ENCODE measurements around the gene NRN1.
"Not testable (repeated sequence)": the region's sequence is repeated elsewhere in the genome, so short reads cannot be mapped to it uniquely, and the experiment has no call there.

The NRN1 gene, protein sequence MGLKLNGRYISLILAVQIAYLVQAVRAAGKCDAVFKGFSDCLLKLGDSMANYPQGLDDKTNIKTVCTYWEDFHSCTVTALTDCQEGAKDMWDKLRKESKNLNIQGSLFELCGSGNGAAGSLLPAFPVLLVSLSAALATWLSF

DNA sequence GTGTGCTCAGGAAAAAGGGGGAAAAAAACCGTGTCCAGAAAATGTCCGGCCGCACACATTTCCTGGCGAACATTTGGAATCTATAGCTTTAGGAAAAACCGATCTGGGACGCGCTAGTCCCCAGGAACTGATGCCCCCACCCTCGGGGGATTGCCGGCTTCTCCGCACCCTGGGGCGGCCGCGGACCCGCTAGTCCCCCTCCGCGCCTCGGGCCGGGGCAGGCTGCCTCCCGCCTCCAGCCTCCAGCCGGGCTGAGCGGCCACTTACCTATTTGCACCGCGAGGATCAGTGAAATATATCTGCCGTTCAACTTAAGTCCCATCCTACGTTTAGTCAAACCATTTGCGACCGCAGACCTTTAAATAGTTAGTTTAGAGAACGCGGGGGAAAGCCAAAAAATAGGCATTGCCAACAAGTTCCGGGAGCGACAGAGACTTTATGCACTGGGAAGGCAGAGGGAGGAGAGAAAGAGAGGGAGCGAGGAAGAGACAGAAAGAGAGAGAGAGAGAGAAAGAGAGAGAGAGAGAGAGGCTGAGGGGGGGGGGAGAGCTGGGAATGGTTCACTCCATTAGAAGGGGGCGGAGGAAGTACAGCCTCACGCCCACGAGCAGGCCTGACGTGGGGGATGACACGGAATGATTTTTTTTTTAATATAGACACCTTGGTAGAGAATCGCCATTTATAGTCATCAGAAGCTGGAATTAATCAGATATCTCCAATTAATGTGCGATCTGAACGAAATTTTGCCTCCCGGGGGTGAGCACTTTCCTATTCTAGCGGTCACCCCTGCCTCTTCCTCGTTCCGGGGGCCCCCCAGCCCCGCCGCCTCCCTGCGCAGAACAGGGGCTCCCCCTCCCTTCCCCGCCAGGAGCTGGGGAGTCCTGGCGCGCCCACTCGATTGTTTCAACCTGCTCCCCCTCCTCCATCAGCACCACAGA is at the start of gene NRN1:
Gene NRN1, minus strand, starts transcription at position 498 of the 938 bp plus-strand sequence. Its CDS starts 176 bp downstream, at position 322.
- peak; percentile 58 to 68 for DNase-seq (ENCODE audit: low read depth in 2 of 2)

DNA sequence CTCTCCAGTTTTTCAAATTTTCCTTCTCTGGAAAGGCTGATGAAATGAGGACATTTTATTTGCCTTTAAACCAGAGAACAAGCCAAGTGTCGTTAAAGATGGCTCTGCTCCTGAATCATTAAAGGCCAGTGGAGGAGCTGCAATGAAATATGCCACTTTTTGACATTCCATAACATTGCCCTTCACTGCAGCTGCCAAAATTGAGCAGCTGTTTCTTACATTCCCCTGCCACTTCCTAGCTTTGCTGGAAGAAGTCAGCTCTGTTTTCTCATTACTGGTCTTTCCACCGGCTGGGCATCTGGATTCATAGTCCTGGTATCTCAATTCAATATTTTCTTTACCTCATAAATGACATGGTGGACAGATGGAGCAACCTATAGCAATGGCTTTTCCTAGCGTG is 45.5 kb upstream of the NRN1 start:
- no peak for DNase-seq (ENCODE audit: low read depth in 2 of 2)

DNA sequence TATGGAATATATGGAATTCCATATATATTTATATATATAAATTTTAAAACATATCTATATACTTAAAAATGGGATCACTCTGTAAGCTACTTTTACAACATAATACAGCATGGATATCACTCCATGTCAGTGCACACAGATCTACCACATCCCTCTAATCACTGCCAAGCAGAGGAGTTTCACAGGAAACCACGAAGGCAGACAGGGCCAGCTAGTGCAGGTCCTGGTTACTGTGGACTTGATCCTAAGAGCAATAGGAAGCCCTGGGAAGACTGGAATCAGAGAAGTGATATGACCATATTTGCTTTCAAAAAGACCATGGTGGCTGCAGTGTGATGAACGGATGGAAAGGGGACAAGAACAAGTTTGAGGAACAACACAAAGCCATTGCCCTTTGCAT is 40.0 kb upstream of the NRN1 start:
- no peak for DNase-seq (ENCODE audit: low read depth in 2 of 2)

DNA sequence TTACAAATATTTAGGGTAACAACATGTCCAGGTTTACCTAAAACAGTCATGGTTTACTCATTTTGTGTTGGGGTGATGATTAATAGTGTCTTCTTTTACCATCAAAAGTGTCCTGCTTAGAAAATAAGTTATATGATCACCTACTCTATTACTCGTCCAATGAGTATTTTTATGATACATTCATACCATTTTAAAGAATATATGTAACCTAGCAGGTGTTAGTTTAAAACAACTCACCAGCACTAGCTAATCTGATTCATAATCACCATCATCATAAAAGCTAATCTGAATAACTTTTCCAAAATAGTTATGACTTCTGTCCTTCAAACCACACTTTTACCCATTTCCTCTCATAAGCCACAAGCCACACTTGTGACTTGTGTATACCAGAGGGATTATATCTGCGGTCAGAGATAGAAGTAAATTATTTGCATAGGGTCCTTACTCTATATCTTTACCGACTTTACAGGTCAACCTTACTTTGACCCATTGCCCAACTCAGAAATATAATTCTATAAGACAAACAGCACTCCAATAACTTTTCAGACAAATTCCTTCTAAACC is 33.3 kb upstream of the NRN1 start:
- no peak for DNase-seq (ENCODE audit: low read depth in 2 of 2)

DNA sequence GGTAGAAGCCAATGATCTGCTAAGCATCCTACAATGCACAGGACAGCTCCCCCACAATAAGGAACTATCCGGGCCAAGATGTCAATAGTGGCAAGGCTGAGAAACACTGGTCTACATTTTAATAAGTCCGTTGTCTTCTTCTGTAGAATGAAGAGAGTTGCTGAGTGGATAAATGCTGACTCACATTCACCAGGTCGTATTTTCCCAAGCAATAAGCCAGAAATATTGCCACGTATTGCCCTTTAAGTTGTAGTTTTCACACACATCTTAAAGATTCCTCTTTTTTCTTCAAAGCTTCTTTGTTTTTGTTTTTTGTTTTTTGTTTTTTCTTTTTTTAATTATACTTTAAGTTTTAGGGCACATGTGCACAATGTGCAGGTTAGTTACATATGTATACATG is 30.5 kb upstream of the NRN1 start:
- DNase-seq (ENCODE audit: low read depth in 2 of 2): no peak

DNA sequence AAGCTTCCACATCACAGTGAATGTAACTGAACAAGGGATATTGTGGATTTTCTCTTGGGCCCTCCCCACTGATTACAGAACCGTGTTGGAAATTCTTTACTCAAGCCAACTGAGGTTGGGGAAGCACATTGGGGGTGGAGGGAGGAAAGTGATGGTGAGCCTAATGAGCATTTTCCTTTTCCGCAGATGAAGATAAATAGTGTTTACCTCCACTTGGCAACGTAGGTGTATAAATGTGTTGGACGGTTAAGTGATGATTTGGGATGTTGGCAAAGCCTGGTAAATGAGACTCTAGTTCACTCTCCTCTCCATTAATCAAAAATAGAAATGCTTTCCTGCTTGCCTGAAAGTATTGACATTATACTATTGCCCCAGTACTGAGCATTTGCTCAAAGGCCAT is 27.1 kb upstream of the NRN1 start:
- no peak for DNase-seq (ENCODE audit: low read depth in 2 of 2)

DNA sequence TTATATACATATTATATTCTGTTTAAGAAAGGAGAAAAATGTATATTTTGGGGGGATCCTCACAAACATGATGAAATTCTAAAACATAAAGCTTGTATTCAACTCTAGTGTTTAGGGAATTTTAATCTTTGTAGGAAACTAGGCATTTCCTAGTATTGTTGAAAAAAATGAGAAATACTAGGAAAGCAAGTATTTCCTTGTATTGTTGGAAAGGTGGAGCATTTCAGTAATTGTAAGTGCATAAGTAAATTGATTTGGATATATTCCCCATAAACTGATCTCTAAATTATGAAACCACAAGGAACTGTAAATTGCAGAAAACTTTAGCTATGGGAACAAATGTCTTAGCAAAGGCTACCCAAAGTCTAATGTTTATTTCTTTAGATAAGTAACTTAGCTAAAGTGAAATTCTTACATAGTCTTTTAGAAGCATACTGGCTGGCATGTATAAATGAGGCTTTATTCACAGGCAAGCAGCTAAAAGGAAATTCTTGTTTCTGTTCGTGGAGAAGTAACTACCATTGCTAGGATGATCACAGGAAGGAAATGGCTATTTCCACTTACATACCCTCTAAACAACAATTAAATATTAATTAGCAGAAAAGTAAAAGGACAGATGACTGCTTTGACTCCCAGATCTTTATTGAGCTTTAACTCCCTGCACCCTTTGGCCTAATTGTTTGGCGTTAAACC is 19.9 kb upstream of the NRN1 start:
- DNase-seq (ENCODE audit: low read depth in 2 of 2): no peak

DNA sequence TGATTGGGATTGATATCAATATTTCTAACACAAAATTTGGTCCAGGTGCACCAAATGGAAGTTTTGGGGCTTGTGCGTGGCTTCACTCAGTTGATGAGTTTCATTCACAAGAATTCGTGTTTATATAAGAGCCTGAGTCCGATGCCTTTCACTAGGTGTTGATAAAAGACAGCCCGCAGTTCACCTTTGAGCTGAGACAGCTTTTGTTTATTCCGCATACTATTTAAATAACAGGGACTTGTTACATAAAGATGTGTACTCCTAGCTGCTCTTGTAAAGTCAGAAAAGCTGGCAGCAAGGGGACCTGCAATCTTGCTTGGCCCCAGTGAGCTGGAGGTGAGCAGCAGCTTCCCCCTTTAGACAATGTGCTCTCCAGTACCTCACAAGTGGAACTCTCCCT is 19.0 kb upstream of the NRN1 start:
- DNase-seq (ENCODE audit: low read depth in 2 of 2): no peak

DNA sequence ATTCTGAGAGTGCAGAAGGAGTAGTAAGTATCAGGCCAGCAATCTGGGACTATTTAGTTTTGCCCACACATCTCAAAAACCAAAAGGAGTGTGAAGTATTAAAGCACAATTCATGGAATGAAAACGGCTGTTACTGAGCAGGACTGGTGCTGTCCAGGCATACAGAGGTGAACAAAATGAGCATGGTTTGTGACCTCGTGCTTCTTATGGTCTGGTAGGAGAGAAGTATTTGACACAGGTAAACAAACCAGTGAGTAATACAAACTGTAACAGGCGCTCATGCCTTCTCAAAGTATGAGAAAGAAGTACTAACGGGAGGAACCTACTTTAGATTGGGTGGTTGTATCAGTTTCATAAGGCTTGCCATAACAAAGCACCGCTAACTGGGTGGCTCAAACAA is 17.5 kb upstream of the NRN1 start:
- no peak for DNase-seq (ENCODE audit: low read depth in 2 of 2)

DNA sequence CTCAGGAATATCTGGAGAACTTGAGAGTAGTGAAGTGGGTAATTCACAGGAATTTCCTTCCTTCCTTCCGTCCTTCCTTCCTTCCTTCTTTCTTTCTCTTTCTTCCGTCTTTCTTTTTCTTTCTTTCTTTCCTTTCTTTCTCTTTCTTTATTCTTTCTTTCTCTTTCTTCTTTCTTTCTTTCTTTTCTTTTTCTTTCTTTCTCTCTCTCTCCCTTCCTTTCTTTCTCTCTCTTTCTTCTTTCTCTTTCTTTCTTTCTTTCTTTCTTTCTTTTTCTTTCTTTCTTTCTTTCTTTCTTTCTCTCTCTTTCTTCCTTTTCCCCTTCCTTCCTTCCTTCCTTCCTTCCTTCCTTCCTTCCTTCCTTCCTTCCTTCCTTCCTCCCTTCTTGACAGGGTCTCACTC is 16.1 kb upstream of the NRN1 start:
- DNase-seq (ENCODE audit: low read depth in 2 of 2): not testable (repeated sequence)

DNA sequence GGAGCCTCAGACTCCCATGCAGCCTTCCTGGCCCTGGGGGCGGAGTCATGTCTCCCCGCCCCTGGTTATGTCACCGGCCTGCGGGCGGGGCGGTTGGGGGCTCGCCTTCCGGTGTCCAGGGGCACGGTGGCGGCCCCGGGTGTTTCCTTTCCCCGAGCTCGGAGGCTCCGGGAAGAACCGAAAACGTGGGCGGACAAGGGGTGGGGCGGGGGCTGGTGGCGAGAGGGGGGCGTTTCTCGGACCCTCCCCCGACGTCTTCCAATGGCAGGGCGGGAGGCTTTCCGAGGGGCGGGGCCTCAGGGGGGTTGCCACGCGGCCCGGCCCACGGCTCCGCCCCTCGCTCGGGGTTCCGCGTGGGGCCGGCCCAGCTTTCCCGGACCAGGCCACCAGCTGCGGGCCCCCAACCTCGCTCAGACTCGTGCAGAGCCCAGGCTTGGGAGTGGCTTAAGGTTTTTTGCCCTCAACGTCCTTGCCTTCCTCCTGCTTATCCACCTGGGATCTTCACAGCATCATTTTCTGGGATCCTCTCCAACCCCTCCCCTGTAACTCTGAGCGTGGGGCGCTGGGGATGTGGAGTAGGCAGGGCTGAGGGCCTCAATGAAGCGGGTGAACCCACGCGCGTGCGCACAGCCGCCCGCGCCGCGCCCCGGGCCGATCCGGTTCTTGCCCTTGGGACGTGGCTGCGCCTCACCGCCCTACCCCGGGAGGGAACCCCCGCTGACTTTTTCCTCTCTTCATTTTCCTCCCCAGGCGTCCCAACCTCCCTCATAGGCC is 2.1 kb upstream of the NRN1 start:
- peak; percentile 91 to 93 for DNase-seq (ENCODE audit: low read depth in 2 of 2)

DNA sequence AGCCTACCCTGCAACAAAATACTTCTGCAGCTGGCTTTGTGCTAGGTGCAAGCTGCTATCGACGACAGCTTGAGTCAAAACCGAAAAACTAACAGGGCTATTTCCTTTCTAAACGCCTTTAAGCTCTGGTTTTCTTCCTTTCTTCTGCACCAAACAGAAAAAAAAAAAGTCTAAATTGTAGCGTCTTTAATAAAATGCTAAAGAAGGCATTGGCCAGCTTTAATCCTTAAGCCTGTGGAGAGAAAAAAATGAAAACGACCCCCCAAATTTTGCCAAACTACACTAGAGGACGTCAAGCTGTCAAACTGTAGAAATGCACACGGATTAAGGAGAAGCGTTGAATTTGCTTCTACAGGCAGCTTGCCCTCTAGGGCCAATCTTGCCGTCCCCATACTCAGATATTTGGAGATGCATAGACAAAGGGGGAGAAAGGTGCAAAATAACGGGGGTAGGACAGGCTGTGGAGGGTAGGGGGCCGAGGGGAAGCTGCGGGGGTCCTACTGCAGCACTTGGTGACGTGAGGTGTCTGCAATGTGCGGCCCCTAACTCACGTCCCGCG is 1.4 kb upstream of the NRN1 start:
- DNase-seq (ENCODE audit: low read depth in 2 of 2): no peak

DNA sequence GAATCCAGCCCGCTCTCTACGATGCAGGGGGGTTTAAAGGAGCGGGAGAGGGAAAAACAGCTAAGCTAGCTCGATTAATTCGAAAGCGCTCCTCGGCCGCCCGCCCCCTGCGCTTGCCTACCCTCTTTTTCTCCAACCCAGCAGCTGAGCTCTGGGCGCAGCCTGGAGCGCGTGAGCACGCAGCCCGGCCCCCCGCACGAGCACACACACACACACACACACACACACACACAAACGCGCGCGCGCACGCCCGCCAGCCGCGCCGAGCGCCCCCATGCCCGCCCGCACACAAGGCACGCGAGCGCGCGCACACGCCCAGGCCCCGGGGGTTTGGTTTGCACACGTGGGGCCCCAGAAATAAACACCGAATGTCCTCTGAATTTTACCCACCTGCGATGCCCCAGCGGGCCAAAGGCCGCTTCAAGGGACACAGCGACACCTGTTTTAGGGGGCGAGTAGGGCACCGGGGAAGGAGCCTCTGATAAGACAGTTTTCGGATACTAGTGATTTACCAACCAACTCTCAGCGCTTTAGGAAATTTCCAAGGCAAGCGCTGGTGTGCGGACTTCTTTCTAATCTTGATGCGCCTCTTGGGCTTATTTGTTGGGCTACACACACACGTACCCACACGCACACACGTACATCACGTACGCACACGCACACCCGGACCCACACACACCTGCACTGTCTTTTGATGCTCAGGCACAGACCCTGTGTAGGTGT is 802 bp upstream of the NRN1 start:
- DNase-seq (ENCODE audit: low read depth in 2 of 2): no peak

DNA sequence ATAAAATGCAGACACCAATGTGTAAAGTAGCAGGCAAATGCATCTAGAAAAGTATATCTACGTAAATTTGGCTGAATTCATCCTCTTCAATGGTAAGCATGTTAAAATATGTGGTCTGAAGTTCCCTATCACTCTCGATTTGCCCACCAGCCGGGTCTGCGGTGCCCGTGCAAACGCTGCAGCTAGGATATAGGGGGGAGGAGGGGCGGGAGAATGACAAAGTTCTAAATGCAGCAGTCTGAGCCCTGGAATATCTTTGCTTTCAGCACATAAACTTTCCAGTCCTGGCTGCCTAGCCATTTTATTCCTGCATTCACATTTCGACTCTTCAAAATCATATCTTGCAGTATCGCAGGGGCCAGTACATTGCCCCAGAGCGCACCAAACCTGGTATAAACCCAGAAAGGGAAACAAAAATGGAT is 708 bp downstream of the NRN1 start:
- no peak for DNase-seq (ENCODE audit: low read depth in 2 of 2)

DNA sequence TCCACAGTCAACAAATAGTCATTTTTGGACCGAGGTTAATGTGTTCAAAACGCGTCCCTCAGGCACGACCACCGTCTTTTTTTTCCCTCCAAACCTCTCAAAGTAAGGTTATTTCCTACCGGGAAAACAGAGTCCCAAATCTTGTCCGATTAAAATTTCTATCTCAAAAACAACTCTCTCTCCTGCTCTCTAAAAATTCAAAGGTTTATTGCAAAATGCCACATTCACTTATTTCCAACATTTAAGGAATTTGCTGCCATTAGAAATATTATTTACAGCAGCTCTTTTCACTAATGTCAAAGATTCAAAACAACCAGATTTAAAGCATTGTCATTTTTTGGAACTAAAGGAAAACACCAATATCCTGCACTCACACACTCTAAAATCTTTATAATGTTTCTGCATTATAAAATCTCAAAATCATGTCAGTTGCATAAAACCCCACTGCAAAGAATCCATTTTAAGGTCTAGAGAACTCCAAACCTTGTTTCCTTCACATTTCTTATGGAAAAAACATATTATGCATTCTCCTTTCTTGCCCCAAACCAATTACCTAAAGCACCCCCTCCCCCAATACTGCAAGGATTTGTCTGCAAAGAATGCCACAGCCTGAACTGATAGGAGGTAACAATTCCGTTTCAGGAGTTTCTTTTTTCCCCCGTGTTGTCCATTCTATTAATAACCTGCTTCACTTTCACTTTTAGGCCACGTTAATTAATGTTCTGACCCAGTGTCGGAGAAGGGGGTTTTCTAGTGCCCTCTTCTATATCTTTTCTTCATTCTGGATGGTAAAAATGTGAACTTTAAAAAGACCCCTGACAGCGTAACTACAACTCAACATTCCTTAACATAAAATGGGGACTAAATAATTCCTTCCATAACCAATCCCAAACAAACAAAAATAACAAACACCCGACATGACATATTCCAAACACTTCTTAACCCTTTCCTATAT is 1.4 kb downstream of the NRN1 start:
- no peak for DNase-seq (ENCODE audit: low read depth in 2 of 2)

DNA sequence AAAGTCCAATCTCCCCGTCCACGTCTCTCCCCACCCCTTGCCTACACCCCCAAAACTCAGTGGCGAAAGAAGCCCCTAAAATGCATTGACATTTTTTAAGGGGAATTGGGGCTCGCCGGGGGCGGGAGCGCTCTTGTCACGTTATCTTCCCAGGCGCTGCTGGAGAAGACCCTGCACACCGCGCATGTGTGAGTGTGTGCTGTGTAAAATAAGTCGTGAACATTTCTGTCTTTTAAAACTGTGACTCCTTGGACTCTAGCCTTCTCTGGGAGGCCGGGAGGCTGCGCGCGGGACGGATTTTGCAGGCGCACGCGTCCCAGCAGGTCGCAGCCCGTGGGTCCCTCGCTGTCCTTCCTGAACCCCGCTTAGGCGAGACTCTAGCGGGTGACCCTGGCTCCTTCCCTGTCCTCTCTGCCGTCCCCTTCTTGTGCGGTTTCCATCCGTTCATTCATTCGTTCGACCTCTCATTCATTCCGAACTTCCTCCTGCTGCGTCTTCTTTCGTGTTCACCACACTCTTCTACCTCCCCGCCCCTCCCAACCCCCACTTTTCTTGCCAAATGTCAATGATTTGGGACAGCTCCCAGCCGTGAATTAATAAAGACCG is 2.2 kb downstream of the NRN1 start:
- DNase-seq (ENCODE audit: low read depth in 2 of 2): no peak

DNA sequence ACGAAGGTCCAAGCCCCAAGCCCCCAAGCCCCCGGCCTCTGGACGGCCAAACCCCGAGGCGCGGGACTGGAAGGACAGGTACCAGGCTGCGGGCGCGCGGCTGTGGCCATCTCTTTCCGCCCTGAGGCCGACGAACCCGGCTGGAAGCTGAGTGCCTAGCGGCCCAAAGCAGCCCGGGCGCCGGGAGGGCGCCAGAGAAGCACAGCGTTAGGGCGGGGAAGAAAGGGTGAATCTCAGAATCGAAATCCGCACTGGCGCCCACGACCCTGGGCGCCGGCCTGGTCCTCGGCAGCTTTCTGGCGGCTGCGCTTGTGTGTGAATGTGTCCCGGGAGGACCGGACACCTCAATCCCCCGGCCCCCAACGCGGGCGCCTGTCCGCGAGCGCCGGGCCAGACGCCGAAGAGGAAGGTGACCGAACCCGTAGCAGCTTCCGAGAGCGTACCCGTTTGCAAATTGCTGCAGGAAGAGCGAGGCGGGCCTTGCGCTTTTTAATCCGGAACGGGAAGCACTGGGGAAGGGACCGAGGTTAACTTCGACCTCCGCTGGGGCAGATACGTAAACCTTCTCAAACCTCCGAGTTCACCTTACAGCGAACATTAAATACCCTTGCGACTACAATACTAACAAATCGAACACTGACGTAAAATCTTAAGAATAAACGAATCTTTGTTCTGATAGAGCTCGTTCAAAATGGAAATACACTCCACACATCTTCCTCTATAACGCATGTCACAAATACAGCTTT is 2.9 kb downstream of the NRN1 start:
- no peak for DNase-seq (ENCODE audit: low read depth in 2 of 2)
